Activated T-helper 2 cell treated with anti-CD3 and anti-CD28 coated beads, Interferon-gamma antibody, Interleukin-2, Interleukin-4, amounts not matched to agents 10 μg/mL and 5 μg/mL and 100 μg/mL, durations not matched to agents 14 hours and 24 hours and 36 hours (primary cell): ENCODE data around the gene TMEM178B. TPM values are rescaled to one million over a fixed set of nuclear protein-coding genes. Genes with fewer than 3 reads are reported as not detected.
"Not testable (repeated sequence)": the region's sequence is repeated elsewhere in the genome, so short reads cannot be mapped to it uniquely, and the experiment has no call there.

Source experiments
- DNase-seq: peaks from one replicate; pipeline ENCODE4 v3.0.0; 2021; ENCODE audit warnings: low spot score
- H3K27ac Mint-ChIP-seq: one replicate; pipeline ENCODE4 v1.8.0; 2021; ENCODE audit warnings: mixed read lengths
- H3K27me3 Mint-ChIP-seq: one replicate; pipeline ENCODE4 v1.8.0; 2021; ENCODE audit warnings: low read depth, mixed read lengths
- H3K36me3 Mint-ChIP-seq: one replicate; pipeline ENCODE4 v1.8.0; 2021; ENCODE audit warnings: low read depth, mixed read lengths
- H3K4me1 Mint-ChIP-seq: one replicate; pipeline ENCODE4 v1.8.0; 2021; ENCODE audit warnings: low read depth, mixed read lengths
- H3K4me3 Mint-ChIP-seq: one replicate; pipeline ENCODE4 v1.8.0; 2021; ENCODE audit warnings: low read depth, mild to moderate bottlenecking, moderate library complexity, mixed read lengths
- H3K9me3 Mint-ChIP-seq: one replicate; pipeline ENCODE4 v1.8.0; 2021; ENCODE audit warnings: mixed read lengths
- intact Hi-C: fragments of 100-400 bp; cut with micrococcal nuclease; formaldehyde crosslinking; loops from one replicate; pipeline ENCODE4 v1.15.1; 2023
- total RNA-seq: library from RNA; stranded (reverse); gene quantifications from 2 replicates; pipeline ENCODE4 v1.2.3, GENCODE V29; 2022

TMEM178B gene
- total RNA-seq, 1 donor from 2014 or later, result 0.30 TPM

DNA sequence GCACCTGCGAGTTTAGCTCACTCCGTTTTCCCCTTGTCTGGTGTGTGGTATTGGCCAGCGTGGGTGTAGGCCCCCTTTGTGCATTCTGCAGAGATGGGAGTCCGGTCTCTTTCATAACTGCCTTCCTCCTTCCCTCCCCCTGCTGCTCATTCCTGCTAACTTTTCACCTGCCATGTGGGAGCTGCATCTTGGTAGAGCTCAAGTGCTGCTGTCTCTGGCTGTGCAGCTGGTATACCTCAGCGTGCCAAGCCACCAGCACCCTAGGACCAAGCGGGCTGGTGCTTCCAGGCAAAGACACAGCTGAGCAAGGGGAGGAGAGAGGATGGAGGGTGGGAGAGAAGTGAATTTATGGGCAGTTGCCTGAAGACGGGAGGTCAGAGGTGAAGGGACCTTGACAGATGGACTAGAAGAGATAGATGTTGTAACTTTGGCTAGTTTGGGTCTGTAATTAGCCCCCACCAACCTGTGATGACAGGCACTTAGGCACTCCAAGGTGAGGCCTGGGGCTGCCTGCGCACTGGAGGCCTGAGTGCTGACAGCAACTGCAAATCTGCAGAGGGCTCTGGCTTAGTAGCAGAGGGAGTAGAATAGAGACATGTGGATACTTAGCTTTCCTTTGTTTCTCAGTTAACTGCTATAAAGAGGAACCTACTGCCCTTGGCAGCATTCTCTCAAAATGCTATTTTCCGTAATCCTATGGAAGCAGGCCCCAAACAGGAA is 328.6 kb downstream of the TMEM178B start:
- H3K4me1 Mint-ChIP-seq, result no peaks in the 10 kb centered on the region
- H3K36me3 Mint-ChIP-seq, result no peaks in the 10 kb centered on the region
- no peaks in the 10 kb centered on the region for H3K9me3 Mint-ChIP-seq
- no peak overlapping the region for H3K4me3 Mint-ChIP-seq
- no peaks in the 10 kb centered on the region for H3K27me3 Mint-ChIP-seq
- no peak overlapping the region for H3K27ac Mint-ChIP-seq
- no peak for DNase-seq
- intact Hi-C loops, result no loop called here

DNA sequence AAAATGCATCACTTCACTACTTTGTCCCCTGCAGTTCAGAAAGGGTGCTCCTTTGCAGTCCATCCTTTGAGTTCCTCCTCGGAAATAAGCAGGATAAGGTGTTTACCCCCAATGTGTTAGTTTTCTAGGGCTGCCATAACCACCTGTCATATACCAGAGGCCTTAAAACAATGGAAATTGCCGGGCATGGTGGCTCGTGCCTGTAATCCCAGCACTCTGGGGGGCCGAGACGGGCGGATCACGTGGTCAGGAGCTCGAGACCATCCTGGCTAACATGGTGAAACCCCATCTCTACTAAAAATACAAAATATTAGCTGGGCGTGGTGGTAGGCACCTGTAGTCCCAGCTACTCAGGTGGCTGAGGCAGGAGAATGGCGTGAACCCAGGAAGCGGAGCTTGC is 330.0 kb downstream of the TMEM178B start:
- H3K27ac Mint-ChIP-seq, H3K4me3 Mint-ChIP-seq, intact Hi-C loops, DNase-seq, H3K4me1 Mint-ChIP-seq, H3K27me3 Mint-ChIP-seq, H3K9me3 Mint-ChIP-seq, H3K36me3 Mint-ChIP-seq: not testable (repeated sequence)

DNA sequence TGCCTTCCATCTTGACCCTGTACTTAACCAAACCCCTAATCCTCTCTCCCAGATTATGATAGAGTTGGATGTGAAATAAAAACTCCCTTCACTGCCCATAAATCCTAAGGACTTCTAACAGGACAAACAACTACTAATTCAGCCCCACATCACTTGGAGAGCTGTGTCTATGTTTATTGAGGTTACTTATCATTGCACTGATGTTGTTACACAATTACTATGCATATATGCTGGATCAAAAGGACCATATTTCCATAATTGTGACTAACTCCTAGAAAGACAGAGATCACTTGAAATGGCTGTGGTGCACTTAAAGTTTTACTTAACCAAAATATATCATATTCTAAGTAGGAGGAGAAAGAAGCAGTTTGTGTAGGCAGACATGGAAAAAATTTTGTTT is 332.5 kb downstream of the TMEM178B start:
- no peaks in the 10 kb centered on the region for H3K9me3 Mint-ChIP-seq
- no peak overlapping the region for H3K4me3 Mint-ChIP-seq
- H3K4me1 Mint-ChIP-seq, result no peaks in the 10 kb centered on the region

DNA sequence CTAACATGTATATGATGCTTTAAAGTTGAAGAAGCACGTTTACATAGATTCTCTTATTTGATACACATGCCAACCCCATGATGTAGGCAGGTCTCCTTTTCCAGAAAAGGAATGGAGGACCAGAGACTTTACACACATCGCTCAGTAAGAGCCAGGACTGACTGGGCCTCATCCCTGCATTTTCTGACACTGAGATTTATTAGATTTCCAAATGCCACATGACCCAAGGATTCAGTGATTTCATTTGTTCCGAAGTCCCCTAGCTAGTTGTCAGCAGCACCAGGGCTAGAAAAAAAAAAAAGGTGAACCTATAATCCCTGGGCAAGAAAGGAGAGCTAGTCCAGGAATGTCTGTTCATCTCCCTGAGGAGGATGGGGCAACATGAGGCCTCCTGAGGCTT is 334.0 kb downstream of the TMEM178B start:
- Mint-ChIP-seq H3K27me3 (peaks cover 10% of the 10 kb centered on the region), H3K4me1 (no peaks in the 10 kb centered on the region)
- intact Hi-C loops, result no loop called here

More for the DNA sequence above, 332.5 kb downstream of the TMEM178B start:
- Mint-ChIP-seq H3K27me3 (peaks cover 10% of the 10 kb centered on the region), H3K36me3 (no peaks in the 10 kb centered on the region), H3K27ac (no peak overlapping the region)
- DNase-seq, result no peak
- intact Hi-C loops, result no loop called here

DNA sequence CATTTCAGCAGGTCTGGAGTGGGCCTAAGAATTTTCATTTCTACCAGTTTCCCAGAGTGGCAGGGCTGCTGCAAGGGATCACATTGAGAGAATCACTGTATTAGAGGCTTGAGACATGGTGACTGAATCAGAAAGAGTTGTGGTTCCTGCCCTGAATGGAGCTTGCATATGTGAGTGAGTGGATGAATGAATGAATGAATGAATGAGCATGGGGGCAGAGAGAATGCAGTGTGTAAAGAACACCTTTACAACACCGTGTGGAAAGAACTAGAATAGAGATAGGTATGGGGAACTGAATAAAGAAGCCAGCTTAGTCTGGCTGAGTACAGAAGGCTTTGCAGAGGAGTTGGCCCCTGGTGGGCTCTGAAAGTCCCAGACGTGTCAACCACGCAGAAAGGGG is 334.6 kb downstream of the TMEM178B start:
- Mint-ChIP-seq H3K4me3 (no peak overlapping the region), H3K27ac (no peak overlapping the region), H3K9me3 (no peaks in the 10 kb centered on the region), H3K27me3 (peaks cover 10% of the 10 kb centered on the region), H3K36me3 (no peaks in the 10 kb centered on the region), H3K4me1 (no peaks in the 10 kb centered on the region)
- no peak for DNase-seq
- intact Hi-C loops, result no loop called here

More for the DNA sequence above, 334.0 kb downstream of the TMEM178B start:
- Mint-ChIP-seq H3K36me3 (no peaks in the 10 kb centered on the region), H3K9me3 (no peaks in the 10 kb centered on the region), H3K27ac (no peak overlapping the region), H3K4me3 (no peak overlapping the region)
- no peak for DNase-seq

DNA sequence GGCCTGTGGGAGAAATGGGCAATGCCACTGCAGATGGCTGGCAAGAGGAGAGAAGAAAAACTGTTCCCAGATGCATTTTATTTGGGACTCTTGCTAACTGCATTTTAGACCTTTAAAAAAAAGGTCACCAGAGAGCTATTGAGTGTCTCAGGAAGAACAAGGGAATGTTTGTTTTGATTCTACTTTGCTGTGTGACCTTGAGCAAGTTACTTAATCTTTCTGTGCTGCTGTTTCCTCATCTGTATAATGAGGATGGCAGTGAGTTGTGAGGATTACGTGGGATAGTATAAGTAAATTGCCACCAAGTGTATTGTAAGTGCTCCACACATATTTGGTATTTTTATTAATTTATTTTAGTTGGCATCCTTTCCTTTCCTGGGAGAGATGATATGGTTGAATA is 335.4 kb downstream of the TMEM178B start:
- H3K4me3 Mint-ChIP-seq, result no peak overlapping the region
- intact Hi-C loops, result no loop called here
- no peaks in the 10 kb centered on the region for H3K36me3 Mint-ChIP-seq
- no peak for DNase-seq
- H3K27ac Mint-ChIP-seq, result no peak overlapping the region
- H3K4me1 Mint-ChIP-seq, result no peaks in the 10 kb centered on the region
- no peaks in the 10 kb centered on the region for H3K9me3 Mint-ChIP-seq
- peaks cover 10% of the 10 kb centered on the region for H3K27me3 Mint-ChIP-seq

DNA sequence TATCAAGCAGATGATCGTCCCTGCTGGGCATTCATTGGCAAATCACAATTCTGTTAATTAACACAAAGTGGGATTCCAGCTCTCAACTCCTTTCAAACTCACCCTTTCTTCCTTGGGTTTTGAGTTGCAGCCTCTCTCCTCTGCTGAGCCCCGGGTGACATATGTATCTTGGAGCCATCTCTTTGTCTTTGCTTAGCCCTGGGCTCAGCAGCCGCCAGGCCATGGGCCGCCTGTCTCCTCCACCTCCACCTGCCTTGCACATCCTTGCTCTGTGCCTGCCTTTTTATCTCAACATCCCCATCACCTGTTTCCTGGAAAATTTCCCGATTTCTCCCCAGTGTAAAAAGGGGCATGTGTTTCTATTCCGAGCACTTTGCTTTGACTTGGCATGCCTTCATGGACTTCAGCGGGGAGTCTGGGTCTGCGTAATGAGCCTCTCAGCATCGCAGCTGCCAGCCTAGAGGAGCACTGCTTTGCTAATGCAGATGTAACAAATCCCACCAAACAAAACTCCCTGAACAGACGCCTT is 336.0 kb downstream of the TMEM178B start:
- Mint-ChIP-seq H3K27me3 (peaks cover 10% of the 10 kb centered on the region), H3K27ac (no peak overlapping the region), H3K9me3 (no peaks in the 10 kb centered on the region), H3K4me1 (no peaks in the 10 kb centered on the region), H3K36me3 (no peaks in the 10 kb centered on the region), H3K4me3 (no peak overlapping the region)
- intact Hi-C loops, result no loop called here
- no peak for DNase-seq

DNA sequence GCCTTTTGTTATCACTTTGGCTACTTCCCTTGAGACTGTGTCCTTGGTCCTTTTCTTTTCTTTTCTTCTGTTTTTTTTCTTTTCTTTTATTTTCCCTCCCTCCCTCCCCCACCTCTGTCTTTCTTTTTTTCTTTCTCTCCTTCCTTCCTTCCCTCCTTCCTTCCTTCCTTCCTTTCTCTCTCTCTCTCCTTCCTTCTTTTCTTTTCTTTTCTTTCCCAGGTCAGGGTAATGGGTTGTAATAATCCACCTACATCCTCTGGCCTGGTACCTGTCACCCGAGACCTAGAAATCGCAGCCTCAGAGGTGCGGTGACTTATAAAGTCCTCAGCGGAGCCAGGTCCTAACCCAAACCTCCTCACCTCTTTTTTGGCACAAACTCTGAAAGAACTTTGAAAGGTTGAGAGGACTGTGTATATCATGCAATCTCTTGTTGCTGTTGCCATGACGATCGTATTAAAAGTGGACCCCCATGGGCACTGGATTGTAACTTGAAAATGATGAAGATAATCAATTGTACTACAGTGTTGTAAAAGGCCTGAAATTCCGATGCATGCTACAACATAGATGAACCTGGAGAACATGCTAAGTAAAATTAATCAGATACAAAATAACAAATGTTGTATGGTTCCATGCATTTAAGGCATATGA is 336.6 kb downstream of the TMEM178B start:
- no peak overlapping the region for H3K4me3 Mint-ChIP-seq
- no peak for DNase-seq
- no peaks in the 10 kb centered on the region for H3K4me1 Mint-ChIP-seq
- no peaks in the 10 kb centered on the region for H3K36me3 Mint-ChIP-seq
- peaks cover 10% of the 10 kb centered on the region for H3K27me3 Mint-ChIP-seq
- intact Hi-C loops, result no loop called here
- no peak overlapping the region for H3K27ac Mint-ChIP-seq
- H3K9me3 Mint-ChIP-seq, result no peaks in the 10 kb centered on the region

DNA sequence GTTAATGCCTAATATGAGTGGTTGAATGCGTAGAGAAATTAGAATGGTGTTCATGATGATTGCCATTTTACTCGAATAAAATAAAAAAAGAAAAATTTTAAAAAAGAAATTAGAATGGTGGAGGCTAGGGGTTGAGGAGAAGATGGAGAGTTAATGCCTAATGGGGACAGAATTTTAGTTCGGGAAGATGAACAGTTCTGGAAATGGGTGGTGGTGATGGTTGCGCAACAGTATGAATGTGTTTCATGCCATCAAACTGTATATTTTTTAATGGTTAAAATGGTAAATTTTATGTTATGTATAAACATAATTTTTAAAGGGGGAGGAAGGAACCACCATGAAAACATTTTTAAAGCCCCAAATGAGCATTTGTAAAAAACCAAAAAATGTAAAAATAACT is 337.3 kb downstream of the TMEM178B start:
- Mint-ChIP-seq H3K27ac (no peak overlapping the region), H3K36me3 (no peaks in the 10 kb centered on the region), H3K27me3 (peaks cover 10% of the 10 kb centered on the region), H3K4me1 (no peaks in the 10 kb centered on the region), H3K9me3 (no peaks in the 10 kb centered on the region), H3K4me3 (no peak overlapping the region)
- intact Hi-C loops, result no loop called here
- no peak for DNase-seq

DNA sequence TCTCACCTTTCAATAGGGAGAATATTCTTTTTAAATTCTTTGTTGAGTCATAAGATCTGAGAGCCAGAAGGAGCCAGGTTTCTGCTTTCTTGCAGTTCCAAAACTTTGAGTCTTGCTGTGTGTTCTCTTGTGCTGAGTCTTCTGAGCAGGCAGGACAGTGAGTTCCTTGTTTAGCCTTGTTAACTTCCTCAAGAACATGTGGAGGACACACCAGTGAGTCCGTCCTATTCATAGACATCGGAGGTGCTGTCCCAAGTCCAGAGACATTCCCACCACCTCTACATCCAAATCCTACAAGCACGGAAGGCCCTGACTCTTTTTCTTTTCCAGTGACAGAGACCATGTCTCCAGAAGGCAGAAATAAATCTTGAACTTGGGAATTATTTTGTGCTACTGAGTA is 342.1 kb downstream of the TMEM178B start:
- intact Hi-C loops, result no loop called here
- H3K9me3 Mint-ChIP-seq, result no peaks in the 10 kb centered on the region
- H3K36me3 Mint-ChIP-seq, result no peaks in the 10 kb centered on the region
- no peak overlapping the region for H3K27ac Mint-ChIP-seq
- H3K4me1 Mint-ChIP-seq, result no peaks in the 10 kb centered on the region
- H3K27me3 Mint-ChIP-seq, result peaks cover 3% of the 10 kb centered on the region
- DNase-seq, result no peak
- H3K4me3 Mint-ChIP-seq, result no peak overlapping the region

DNA sequence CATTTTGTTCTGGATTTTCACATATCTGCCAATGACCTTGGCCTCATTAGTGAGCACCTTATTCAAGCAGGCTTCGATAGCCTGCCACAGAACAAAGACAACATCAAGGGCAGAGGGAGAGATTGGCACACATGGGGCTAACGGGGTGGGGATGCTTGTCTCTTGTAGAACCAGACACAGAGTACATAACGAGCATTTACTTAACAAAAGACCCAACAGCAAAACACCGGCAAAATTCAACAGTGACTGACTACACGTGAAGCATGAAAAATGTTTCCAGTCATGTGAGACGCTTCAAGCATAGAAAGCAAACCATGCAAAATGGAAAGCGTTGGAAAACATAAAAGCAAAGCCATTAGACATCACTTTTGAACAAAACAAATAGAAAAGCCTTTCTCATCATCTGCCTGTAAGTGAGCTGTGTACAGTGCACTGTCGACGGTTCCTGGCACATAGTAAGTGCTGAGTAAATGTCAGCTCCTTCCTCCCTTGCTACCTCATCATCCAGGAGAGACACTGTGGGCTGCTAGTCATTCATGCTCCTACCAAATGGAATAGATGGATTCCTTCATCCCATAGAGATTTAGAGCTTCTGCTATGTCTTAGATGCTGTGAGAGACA is 342.9 kb downstream of the TMEM178B start:
- H3K4me3 Mint-ChIP-seq, result no peak overlapping the region
- no peaks in the 10 kb centered on the region for H3K4me1 Mint-ChIP-seq
- no peaks in the 10 kb centered on the region for H3K9me3 Mint-ChIP-seq
- peaks cover 3% of the 10 kb centered on the region for H3K27me3 Mint-ChIP-seq
- no peaks in the 10 kb centered on the region for H3K36me3 Mint-ChIP-seq
- DNase-seq, result no peak
- no peak overlapping the region for H3K27ac Mint-ChIP-seq
- intact Hi-C loops, result no loop called here

DNA sequence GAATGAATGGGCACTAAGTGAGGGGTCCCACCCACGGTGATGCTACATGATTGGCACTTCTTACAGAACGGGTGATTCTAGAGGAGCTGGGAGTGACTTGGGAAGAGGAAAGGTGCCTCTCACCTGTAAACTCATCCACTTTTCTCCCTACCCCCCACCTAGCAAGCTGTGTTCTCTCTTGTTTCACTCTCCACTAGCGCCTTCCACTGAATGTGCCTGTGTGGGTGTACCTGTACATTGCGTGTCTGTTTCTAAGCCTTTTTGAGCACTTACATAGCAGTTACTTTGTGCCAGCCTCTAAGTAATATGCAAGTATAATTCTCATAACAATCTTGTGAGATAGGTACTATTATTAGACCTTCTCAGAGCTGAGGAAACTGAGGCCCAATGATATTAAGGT is 343.6 kb downstream of the TMEM178B start:
- no peak overlapping the region for H3K27ac Mint-ChIP-seq
- H3K36me3 Mint-ChIP-seq, result no peaks in the 10 kb centered on the region
- intact Hi-C loops, result no loop called here
- H3K27me3 Mint-ChIP-seq, result peaks cover 3% of the 10 kb centered on the region
- H3K9me3 Mint-ChIP-seq, result no peaks in the 10 kb centered on the region
- DNase-seq, result no peak
- no peak overlapping the region for H3K4me3 Mint-ChIP-seq
- H3K4me1 Mint-ChIP-seq, result no peaks in the 10 kb centered on the region

DNA sequence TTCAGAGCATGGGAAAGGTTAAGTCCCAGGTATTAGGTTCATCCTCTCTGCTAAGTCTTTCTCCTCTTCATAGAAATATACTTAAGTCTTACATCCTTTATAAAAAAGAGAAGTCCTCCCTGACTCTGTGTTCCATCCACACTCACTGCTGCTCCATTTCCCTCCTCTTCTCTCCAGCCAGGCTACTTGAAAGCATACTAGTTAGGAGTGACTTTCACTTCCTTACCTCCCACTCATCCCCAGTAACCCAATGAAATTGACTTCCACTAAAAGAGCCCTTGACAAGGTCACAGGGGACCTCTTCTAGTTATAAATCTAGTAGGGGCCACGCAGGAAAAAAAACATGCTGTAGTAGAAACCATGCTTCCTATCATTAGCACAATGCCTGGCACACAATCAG is 344.2 kb downstream of the TMEM178B start:
- no peak for DNase-seq
- H3K27me3 Mint-ChIP-seq, result peaks cover 3% of the 10 kb centered on the region
- H3K4me3 Mint-ChIP-seq, result no peak overlapping the region
- intact Hi-C loops, result no loop called here
- H3K36me3 Mint-ChIP-seq, result no peaks in the 10 kb centered on the region
- no peaks in the 10 kb centered on the region for H3K4me1 Mint-ChIP-seq
- no peak overlapping the region for H3K27ac Mint-ChIP-seq
- H3K9me3 Mint-ChIP-seq, result no peaks in the 10 kb centered on the region
